Esophagus (tissue), 2 donors: ENCODE data around the gene PSAP. TPM values are rescaled to one million over a fixed set of nuclear protein-coding genes. Genes with fewer than 3 reads are reported as not detected.

ENCODE experiments used
- H3K27ac ChIP-seq, 2 donors: one replicate each; pipeline ENCODE4 v1.5.1; 2013; ENCODE audit warnings: low read depth in 2 of 2, mild to moderate bottlenecking in 2 of 2, inconsistent platforms in 1 of 2, low read length in 1 of 2, moderate library complexity in 1 of 2
- H3K27me3 ChIP-seq, 2 donors: one replicate each; pipeline ENCODE4 v1.6.1; 2013; ENCODE audit warnings: low read length in 2 of 2, control low read depth in 1 of 2, mild to moderate bottlenecking in 1 of 2; ENCODE audit not compliant: insufficient read depth in 2 of 2, control insufficient read depth in 1 of 2
- H3K36me3 ChIP-seq, 2 donors: one replicate each; pipeline ENCODE4 v1.6.1; 2013; ENCODE audit warnings: low read length in 1 of 2; ENCODE audit not compliant: control insufficient read depth in 2 of 2, insufficient read depth in 2 of 2
- H3K4me1 ChIP-seq, 2 donors: one replicate each; pipeline ENCODE4 v1.6.1; 2013; ENCODE audit warnings: low read length in 1 of 2; ENCODE audit not compliant: control insufficient read depth in 2 of 2, insufficient read depth in 2 of 2
- H3K4me3 ChIP-seq, 2 donors: one replicate each; pipeline ENCODE4 v1.5.1; 2013; ENCODE audit warnings: low read length in 2 of 2, mild to moderate bottlenecking in 2 of 2, low read depth in 1 of 2, moderate library complexity in 1 of 2
- H3K9me3 ChIP-seq, 2 donors: one replicate each; pipeline ENCODE4 v1.6.1; 2013; ENCODE audit warnings: mild to moderate bottlenecking in 2 of 2, low read depth in 1 of 2, low read length in 1 of 2, moderate library complexity in 1 of 2; ENCODE audit not compliant: control insufficient read depth in 2 of 2, insufficient read depth in 1 of 2
- WGBS, 2 donors: extraction: QIAGEN DNeasy Blood & Tissue Kit; methylation state at CpG; one replicate each; pipeline ENCODE4 v1.1.7; 2013; 5-methylcytosine and 5-hydroxymethylcytosine counted together
- polyA plus RNA-seq, 2 donors: library from polyadenylated mRNA; stranded (reverse); fragments of 200-250 nt; gene quantifications; one replicate each; pipeline ENCODE4 v1.2.3, GENCODE V29; 2013
- donor health status: healthy with polysubstance abuse.
- donor health status: Bipolar disorder and iron deficiency.

Gene PSAP
- polyA plus RNA-seq, 2 donors, result 157 to 241 TPM

DNA sequence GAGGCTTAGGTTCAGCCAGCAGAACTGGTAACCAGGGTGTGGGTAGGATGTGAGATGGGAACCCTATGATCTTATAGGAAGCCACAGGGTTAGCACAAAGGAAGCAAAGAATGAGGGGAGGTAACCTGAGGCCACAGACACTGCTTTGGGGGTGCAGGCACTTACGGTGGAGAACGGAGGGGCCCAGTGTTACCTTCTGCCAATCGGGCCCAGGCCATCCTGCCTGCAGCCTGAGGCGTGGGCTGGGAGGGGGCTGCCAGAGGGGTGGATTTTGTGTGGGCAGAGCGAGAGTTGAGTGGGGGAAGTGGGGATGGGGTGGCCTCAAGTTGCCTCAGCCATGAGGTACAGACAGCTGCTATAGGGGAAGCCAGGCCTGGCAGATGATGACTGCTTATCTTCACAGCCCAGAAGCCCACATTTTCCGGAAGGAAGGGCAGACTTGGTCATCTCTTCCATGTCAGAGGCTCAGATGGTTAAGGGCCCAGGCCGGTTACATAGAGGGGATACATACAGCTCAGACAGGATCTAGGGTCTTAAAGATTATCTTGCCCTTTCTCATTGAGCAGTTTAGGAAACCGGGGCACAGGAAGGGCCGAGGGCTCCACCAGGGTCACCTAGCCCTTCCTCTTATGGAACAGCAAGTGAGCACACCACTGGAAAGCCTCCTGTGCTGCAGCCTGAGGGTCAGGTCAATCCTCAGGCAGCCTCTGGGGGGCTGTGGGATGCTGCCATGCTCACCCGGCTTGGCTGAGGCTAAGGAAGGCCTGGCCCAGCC lies 53.3 kb downstream of the PSAP start:
- peaks cover 0 to 2% of the 10 kb centered on the region in 2 donors for H3K4me1 ChIP-seq
- no peaks in the 10 kb centered on the region for H3K27me3 ChIP-seq
- no peaks in the 10 kb centered on the region for H3K9me3 ChIP-seq
- WGBS, 2 donors, result 63 to 68% methylated on average over 10 of the region's 10 CpGs
- H3K36me3 ChIP-seq, result no peaks in the 10 kb centered on the region
- H3K4me3 ChIP-seq, result no peak overlapping the region
- no peak overlapping the region for H3K27ac ChIP-seq

DNA sequence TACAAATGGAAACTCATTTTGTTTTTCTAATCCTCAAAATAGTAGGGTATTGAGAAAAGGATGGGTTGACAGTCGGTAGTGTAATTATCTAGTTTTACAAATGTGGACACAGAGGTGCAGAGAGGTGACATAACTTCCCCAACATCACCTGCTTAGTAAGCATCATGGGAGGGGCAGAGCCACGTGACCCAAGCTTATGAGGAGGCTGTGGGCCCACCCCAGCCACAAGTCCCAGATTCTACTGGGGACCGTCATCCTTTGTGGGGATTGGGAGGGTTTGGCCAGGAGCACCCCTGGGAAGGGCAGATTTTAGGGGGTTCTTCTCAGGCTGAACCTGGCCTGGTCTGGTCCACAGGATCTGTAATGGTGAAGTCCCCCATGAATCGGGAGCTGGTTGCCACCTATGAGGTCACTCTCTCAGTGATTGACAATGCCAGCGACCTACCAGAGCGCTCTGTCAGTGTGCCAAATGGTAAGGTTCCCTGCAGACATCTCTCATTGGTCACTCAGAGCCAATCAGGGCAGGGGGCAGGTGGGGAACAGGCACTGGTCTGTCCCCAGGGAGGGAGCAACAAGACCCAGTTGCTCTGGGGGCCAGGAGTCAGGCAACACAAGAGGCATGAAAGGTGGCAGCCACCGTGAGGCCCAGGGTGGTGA lies 54.2 kb downstream of the PSAP start:
- WGBS, 2 donors, result 79% methylated on average over 7 of the region's 7 CpGs
- no peak overlapping the region for H3K27ac ChIP-seq

DNA sequence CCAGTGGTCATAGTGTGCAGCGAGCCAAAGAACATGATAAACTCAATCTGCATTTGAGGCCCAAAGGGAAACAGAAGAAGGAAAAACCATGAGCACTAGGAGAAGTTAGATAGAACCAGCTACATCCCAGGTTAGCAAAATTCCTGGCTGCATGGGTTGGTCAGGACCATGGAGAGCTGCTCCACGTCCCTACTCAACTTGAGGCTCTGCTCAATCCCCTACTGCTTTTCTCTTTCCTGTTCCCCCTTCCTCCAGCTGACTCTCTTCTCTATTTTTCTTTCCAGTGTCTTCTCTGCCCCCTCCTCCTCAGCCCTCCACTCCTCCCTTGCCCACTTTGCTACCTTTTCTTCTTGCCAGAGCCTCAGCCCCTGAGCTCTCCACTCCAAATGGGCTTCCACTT lies 55.8 kb downstream of the PSAP start:
- Histone ChIP-seq H3K9me3 (no peaks in the 10 kb centered on the region), H3K36me3 (no peaks in the 10 kb centered on the region), H3K27ac (no peak overlapping the region), H3K4me3 (no peak overlapping the region), H3K4me1 (peaks cover 0 to 4% of the 10 kb centered on the region in 2 donors), H3K27me3 (no peaks in the 10 kb centered on the region)
- WGBS, 2 donors, result 20 to 24% methylated on average over 2 of the region's 2 CpGs

More for the DNA sequence above, 54.2 kb downstream of the PSAP start:
- Histone ChIP-seq H3K36me3 (no peaks in the 10 kb centered on the region), H3K4me1 (peaks cover 0 to 2% of the 10 kb centered on the region in 2 donors), H3K27me3 (no peaks in the 10 kb centered on the region), H3K4me3 (no peak overlapping the region), H3K9me3 (no peaks in the 10 kb centered on the region)

DNA sequence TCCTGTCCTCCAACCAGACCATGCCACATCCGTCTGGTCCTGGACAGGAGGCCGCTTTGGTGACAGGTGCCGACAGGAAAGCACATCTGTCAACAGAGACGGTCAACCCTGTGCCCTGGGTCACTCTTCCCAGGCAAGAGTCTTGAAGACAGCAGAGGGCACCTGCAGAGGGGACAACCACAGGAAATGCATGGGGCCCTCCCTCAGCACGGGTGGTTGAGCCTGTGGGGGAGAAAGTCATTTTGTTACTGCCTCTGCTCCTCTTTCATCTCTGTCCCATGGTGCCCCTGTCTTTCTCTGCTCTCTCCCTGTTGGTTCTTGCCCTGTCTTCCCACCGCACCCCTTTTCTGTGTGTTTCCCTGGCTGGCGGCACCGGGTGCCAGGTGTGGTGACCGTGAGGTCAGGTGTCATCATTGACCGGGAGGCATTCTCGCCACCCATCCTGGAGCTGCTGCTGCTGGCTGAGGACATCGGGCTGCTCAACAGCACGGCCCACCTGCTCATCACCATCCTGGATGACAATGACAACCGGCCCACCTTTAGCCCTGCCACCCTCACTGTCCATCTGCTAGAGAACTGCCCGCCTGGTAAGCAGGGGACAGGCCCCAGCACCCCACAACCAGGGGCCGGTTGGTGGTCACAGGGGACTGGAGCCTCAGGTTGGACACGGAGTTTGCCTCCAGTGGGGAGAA lies 60.2 kb downstream of the PSAP start:
- WGBS, 2 donors, result 77 to 81% methylated on average over 15 to 17 of the region's 17 CpGs
- Histone ChIP-seq H3K4me3 (no peak overlapping the region), H3K27me3 (no peaks in the 10 kb centered on the region), H3K27ac (no peak overlapping the region), H3K4me1 (peaks cover 0 to 2% of the 10 kb centered on the region in 2 donors), H3K9me3 (no peaks in the 10 kb centered on the region), H3K36me3 (no peaks in the 10 kb centered on the region)

DNA sequence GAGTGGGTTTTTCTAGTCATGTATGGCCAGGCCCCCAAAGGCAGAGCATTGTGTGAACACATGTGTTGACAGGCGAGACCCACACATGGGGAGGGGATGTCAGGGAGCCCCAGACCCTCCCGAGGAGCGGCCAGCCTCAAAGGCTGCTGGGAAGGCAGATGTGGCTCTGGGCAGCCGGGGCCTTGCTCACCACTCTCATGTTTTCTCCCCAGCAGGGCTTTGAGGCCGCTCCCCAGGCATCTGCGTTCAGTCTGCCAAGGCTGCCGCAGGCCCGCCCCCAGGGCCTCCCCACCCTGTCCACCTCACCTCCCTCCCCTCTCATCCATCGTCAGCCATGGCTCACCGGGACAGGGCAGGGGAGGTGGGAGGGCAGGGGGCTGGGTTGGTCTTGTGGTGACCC lies 61.2 kb downstream of the PSAP start:
- Histone ChIP-seq H3K27ac (no peak overlapping the region), H3K9me3 (no peaks in the 10 kb centered on the region), H3K4me1 (peaks cover 0 to 2% of the 10 kb centered on the region in 2 donors), H3K36me3 (no peaks in the 10 kb centered on the region), H3K4me3 (no peak overlapping the region), H3K27me3 (no peaks in the 10 kb centered on the region)
- WGBS, 2 donors, result 65 to 78% methylated on average over 8 to 10 of the region's 10 CpGs

DNA sequence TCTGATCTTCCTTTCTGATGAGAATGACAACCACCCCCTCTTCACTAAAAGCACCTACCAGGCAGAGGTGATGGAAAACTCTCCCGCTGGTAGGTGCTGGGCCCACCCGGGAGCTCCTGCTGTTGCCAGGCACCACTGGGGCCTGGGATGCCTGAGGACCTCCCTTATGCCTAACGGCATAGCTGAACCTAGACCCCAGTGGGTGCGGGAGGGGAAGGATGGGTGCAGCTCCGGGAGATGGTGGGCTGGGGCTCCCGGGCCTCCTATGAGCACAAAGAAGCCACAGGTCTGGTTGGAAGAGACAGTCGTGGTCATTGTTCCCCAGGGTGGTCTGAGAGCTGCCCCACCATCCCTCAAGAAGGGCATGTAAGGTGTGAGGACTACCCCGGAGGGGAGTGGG lies 62.1 kb downstream of the PSAP start:
- no peaks in the 10 kb centered on the region for H3K36me3 ChIP-seq
- no peaks in the 10 kb centered on the region for H3K9me3 ChIP-seq
- no peak overlapping the region for H3K27ac ChIP-seq
- no peak overlapping the region for H3K4me3 ChIP-seq
- WGBS, 2 donors, result 84 to 88% methylated on average over 8 of the region's 8 CpGs
- no peaks in the 10 kb centered on the region for H3K27me3 ChIP-seq
- peaks cover 0 to 2% of the 10 kb centered on the region in 2 donors for H3K4me1 ChIP-seq

DNA sequence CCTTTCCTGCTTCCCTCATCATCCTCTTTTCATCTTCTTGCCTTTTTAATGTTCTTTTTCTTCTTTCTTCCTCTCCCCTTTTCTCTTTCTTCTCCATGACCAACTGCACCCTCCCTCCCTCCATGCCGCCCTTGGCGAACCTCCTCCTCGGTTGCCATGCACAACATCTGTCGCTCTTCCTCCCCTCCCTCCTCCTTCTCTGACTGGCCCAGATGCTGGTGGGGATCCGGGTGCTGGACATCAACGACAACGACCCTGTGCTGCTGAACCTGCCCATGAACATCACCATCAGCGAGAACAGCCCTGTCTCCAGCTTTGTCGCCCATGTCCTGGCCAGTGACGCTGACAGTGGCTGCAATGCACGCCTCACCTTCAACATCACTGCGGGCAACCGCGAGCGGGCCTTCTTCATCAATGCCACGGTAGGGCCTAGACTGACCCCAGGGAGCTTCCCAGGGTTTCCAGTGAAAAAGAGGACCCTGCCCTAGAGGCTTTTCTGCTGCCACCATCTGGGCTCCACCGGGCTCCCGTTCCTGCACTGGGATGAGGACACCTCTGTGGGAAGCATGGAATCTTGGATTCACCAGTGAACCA lies 66.3 kb downstream of the PSAP start:
- Histone ChIP-seq H3K4me1 (no peaks in the 10 kb centered on the region), H3K27ac (no peak overlapping the region), H3K27me3 (no peaks in the 10 kb centered on the region), H3K9me3 (no peaks in the 10 kb centered on the region), H3K4me3 (no peak overlapping the region), H3K36me3 (no peaks in the 10 kb centered on the region)
- WGBS, 2 donors, result 92% methylated on average over 18 of the region's 18 CpGs

DNA sequence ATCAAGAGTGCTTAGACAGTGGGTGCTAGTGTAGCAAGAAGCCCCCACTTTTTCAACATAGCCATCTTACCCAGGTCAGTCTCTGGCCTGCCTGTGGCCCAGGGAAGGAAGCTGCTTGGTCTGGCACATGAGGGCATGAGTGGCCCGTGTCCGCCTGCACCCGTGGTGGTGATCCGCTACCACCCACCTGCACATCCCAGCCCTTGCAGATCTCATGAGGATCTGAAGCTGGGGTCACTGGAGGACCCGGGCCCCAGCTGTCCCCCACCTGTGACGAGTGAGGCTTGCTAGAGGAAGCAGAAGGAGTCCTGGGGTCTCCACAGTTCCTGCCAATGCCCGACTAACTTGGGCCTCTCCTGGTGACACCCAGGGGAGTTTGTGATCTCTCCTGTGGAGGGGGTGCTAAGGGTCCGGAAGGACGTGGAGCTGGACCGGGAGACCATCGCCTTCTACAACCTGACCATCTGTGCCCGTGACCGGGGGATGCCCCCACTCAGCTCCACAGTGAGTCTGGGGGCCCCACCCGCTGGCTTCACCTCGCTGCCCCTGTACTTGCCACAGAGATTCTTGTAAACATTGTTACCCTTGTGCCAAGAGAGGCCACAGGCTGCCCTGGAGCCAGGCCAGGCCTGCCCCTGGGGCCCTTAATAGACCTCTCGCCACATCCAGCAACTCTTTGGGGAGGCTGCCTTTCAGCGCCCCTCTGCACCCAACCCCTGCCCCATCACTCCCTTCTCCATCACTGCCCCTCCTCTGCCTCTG lies 67.0 kb downstream of the PSAP start:
- Histone ChIP-seq H3K27me3 (no peaks in the 10 kb centered on the region), H3K4me3 (no peak overlapping the region), H3K4me1 (no peaks in the 10 kb centered on the region), H3K36me3 (no peaks in the 10 kb centered on the region), H3K9me3 (no peaks in the 10 kb centered on the region), H3K27ac (no peak overlapping the region)
- 83 to 87% methylated on average over 17 of the region's 17 CpGs for WGBS, 2 donors

DNA sequence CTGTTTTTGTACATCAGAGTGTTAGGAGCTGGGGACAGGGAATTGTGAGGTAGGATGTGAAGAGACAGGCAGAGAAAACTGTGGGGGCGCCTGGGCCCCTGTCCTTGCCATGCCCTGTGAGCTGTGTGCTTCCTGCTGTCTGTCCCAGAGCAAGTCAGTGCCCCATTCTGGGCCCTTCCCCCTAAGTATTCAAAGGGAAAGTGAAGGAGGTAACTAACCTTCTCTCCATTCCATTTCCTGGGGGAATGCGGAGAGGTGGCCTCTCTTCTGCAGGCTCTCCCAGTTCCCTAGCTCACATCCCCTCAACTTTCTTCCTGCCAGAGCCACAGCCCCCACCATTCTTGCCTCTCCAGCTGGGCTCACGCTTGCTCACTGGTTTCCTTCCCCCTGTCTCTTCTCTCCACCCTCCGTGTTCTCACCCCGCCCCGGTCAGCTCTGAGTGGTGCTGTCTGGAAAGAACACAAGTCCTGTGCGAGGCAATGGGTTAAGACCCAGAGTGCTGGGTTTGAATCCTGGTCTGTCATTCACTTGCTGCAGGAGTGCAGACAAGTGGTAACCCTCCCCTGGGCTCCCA lies 68.0 kb downstream of the PSAP start:
- 50 to 60% methylated on average over 7 of the region's 7 CpGs for WGBS, 2 donors

More for the DNA sequence above, 68.0 kb downstream of the PSAP start:
- H3K9me3 ChIP-seq, result no peaks in the 10 kb centered on the region
- no peaks in the 10 kb centered on the region for H3K4me1 ChIP-seq
- no peaks in the 10 kb centered on the region for H3K36me3 ChIP-seq
- no peaks in the 10 kb centered on the region for H3K27me3 ChIP-seq
- H3K4me3 ChIP-seq, result no peak overlapping the region
- no peak overlapping the region for H3K27ac ChIP-seq
